GM23338 (cell line): ENCODE data around the gene GLI3. TPM values are rescaled to one million over a fixed set of nuclear protein-coding genes. Genes with fewer than 3 reads are reported as not detected.

Experiments used
- ATAC-seq: fragments of 200-7000 bp; cut with Tn5 transposase; 3 replicates; pipeline ENCODE4 v1.9.1; 2020
- DNase-seq: peaks from one replicate; pipeline ENCODE4 v3.0.0-alpha.2; 2015; ENCODE audit warnings: low spot score
- H2AFZ ChIP-seq: fragments of 200-600 bp; sonication (generic); 2 replicates; pipeline ENCODE4 v1.8.0; 2016; ENCODE audit warnings: antibody characterized with exemption, mild to moderate bottlenecking, moderate library complexity
- H3F3A ChIP-seq: fragments of 200-600 bp; sonication (generic); replicated peaks from 2 replicates; pipeline ENCODE4 v1.8.0; 2017; ENCODE audit warnings: antibody characterized with exemption, mixed run types, low read depth
- H3K27ac ChIP-seq: fragments of 200-600 bp; sonication (generic); 2 replicates; pipeline ENCODE4 v1.6.1; 2016; ENCODE audit warnings: low read depth
- H3K27me3 ChIP-seq: fragments of 200-600 bp; sonication (generic); 2 replicates; pipeline ENCODE4 v1.8.0; 2016; ENCODE audit warnings: mild to moderate bottlenecking, mixed run types, moderate library complexity; ENCODE audit not compliant: insufficient read depth
- H3K36me3 ChIP-seq: fragments of 200-600 bp; sonication (generic); 2 replicates; pipeline ENCODE4 v1.8.0; 2016; ENCODE audit warnings: mild to moderate bottlenecking; ENCODE audit not compliant: insufficient read depth
- H3K4me1 ChIP-seq: fragments of 200-600 bp; sonication (generic); 2 replicates; pipeline ENCODE4 v1.8.0; 2016; ENCODE audit warnings: mild to moderate bottlenecking, moderate library complexity; ENCODE audit not compliant: insufficient read depth
- H3K4me2 ChIP-seq: fragments of 200-600 bp; sonication (generic); 2 replicates; pipeline ENCODE4 v1.7.1; 2017; ENCODE audit warnings: mixed run types
- H3K4me3 ChIP-seq: fragments of 200-600 bp; sonication (generic); 2 replicates; pipeline ENCODE4 v1.6.1; 2016; ENCODE audit warnings: mixed run types
- H3K79me2 ChIP-seq: fragments of 200-600 bp; sonication (generic); replicated peaks from 2 replicates; pipeline ENCODE4 v1.8.0; 2017; ENCODE audit warnings: mild to moderate bottlenecking; ENCODE audit not compliant: insufficient read depth
- H3K9me2 ChIP-seq: fragments of 200-600 bp; sonication (generic); 2 replicates; pipeline ENCODE4 v1.8.0; 2017; ENCODE audit not compliant: insufficient read depth
- H4K20me1 ChIP-seq: fragments of 200-600 bp; sonication (generic); replicated peaks from 2 replicates; pipeline ENCODE4 v1.8.0; 2017; ENCODE audit warnings: mild to moderate bottlenecking; ENCODE audit not compliant: insufficient read depth
- H3K27ac Mint-ChIP-seq: 2 replicates; pipeline ENCODE4 v1.8.0; 2020; ENCODE audit warnings: inconsistent platforms, mild to moderate bottlenecking, moderate library complexity, mixed read lengths
- H3K27me3 Mint-ChIP-seq: 3 replicates; pipeline ENCODE4 v1.8.0; 2022; ENCODE audit warnings: low read depth, mild to moderate bottlenecking, moderate library complexity, mixed read lengths, inconsistent platforms; ENCODE audit not compliant: insufficient read depth, poor library complexity
- H3K36me3 Mint-ChIP-seq: 3 replicates; pipeline ENCODE4 v1.8.0; 2021; ENCODE audit warnings: low read depth, mild to moderate bottlenecking, inconsistent platforms, moderate library complexity, mixed read lengths
- H3K4me1 Mint-ChIP-seq: 3 replicates; pipeline ENCODE4 v1.8.0; 2020; ENCODE audit warnings: mild to moderate bottlenecking, inconsistent platforms, mixed read lengths
- H3K4me3 Mint-ChIP-seq: 3 replicates; pipeline ENCODE4 v1.8.0; 2021; ENCODE audit warnings: moderate library complexity, mild to moderate bottlenecking, inconsistent platforms, mixed read lengths
- H3K9me3 Mint-ChIP-seq: 3 replicates; pipeline ENCODE4 v1.8.0; 2020; ENCODE audit warnings: moderate library complexity, mild to moderate bottlenecking, inconsistent platforms, mixed read lengths
- CREB1 ChIP-seq: fragments of 250-450 bp; sonication (Bioruptor Pico); IDR thresholded peaks from 2 replicates; pipeline ENCODE4 v1.5.0; 2020; ENCODE audit warnings: low read depth, mild to moderate bottlenecking, moderate library complexity
- CTCF ChIP-seq, 2 experiments: fragments of 200-600 bp in 1 of 2; sonication (generic) in 1 of 2; conservative IDR thresholded peaks; 2 replicates each; pipeline versions ENCODE4 v1.5.1 to v1.6.1; 2016 to 2017; ENCODE audit warnings: antibody characterized with exemption in 2 of 2, low read depth in 2 of 2, mild to moderate bottlenecking in 2 of 2, moderate library complexity in 1 of 2
- ETS1 ChIP-seq: IDR thresholded peaks from 2 replicates; pipeline ENCODE4 v1.6.1; 2016; ENCODE audit warnings: antibody characterized with exemption
- EZH2 ChIP-seq: fragments of 200-600 bp; sonication (generic); IDR thresholded peaks from one replicate; pipeline ENCODE4 v1.8.0; 2017; ENCODE audit warnings: antibody characterized with exemption, mild to moderate bottlenecking, low read depth; ENCODE audit not compliant: unreplicated experiment
- EZH2phosphoT487 ChIP-seq: fragments of 200-600 bp; sonication (generic); IDR thresholded peaks from one replicate; pipeline ENCODE4 v1.8.1; 2018; ENCODE audit warnings: antibody characterized with exemption; ENCODE audit not compliant: unreplicated experiment
- NANOG ChIP-seq: IDR thresholded peaks from 2 replicates; pipeline ENCODE4 v1.6.1; 2016; ENCODE audit warnings: antibody characterized with exemption, borderline replicate concordance
- REST ChIP-seq: IDR thresholded peaks from one replicate; pipeline ENCODE4 v1.6.1; 2018; ENCODE audit warnings: antibody characterized with exemption; ENCODE audit not compliant: unreplicated experiment
- STAT1 ChIP-seq: IDR thresholded peaks from one replicate; pipeline ENCODE4 v1.6.1; 2016; ENCODE audit warnings: antibody characterized with exemption; ENCODE audit not compliant: unreplicated experiment
- ZNF114 ChIP-seq: fragments of 250-450 bp; sonication (Bioruptor Pico); IDR thresholded peaks from 2 replicates; pipeline ENCODE4 v1.5.0; 2020; ENCODE audit warnings: mild to moderate bottlenecking, moderate library complexity
- ZNF331 ChIP-seq: fragments of 250-450 bp; sonication (Bioruptor Pico); IDR thresholded peaks from 2 replicates; pipeline ENCODE4 v1.5.0; 2020; ENCODE audit warnings: low read depth, mild to moderate bottlenecking, moderate library complexity
- ZNF462 ChIP-seq: fragments of 250-450 bp; sonication (Bioruptor Pico); IDR thresholded peaks from 2 replicates; pipeline ENCODE4 v1.5.0; 2020; ENCODE audit warnings: mild to moderate bottlenecking, moderate library complexity
- polyA plus RNA-seq: library from polyadenylated mRNA; unstranded; fragments of >200 nt; fragmentation: Nextera tagmentation; extraction: Ambion mirVana; gene quantifications from 2 replicates; pipeline ENCODE4 v1.2.1, GENCODE V29; 2016
- total RNA-seq: library from RNA; depleted of rRNA; stranded (reverse); fragments of >200 nt; shearing (Covaris generic); gene quantifications from 2 replicates; pipeline ENCODE4 v1.2.3, GENCODE V29; 2014

Gene GLI3
- total and polyA plus RNA-seq, 2 experiments from 2014 or later: 16.1 to 17.9 TPM

GRCh38 chr7:41955451-41955850 lies 281.6 kb downstream of the GLI3 start:
- Mint-ChIP-seq H3K36me3 (no peaks in the 10 kb centered on the region; the same call in 2 of the 3 replicates), H3K27ac (no peak overlapping the region), H3K27me3 (peaks cover 5% of the 10 kb centered on the region), H3K4me1 (peaks cover 26% of the 10 kb centered on the region), H3K9me3 (no peaks in the 10 kb centered on the region), H3K4me3 (no peak overlapping the region)
- Histone ChIP-seq H4K20me1 (no peaks in the 10 kb centered on the region), H3K4me2 (no peak overlapping the region), H3K79me2 (no peaks in the 10 kb centered on the region), H3K4me1 (no peaks in the 10 kb centered on the region), H2AFZ (no peak overlapping the region; the same call in 1 of the 2 replicates), H3K36me3 (no peaks in the 10 kb centered on the region; the same call in 1 of the 2 replicates), H3K27me3 (no peaks in the 10 kb centered on the region), H3K9me2 (peaks cover 3% of the 10 kb centered on the region; the same call in 1 of the 2 replicates), H3K27ac (no peak overlapping the region), H3K4me3 (no peak overlapping the region), H3F3A (no peaks in the 10 kb centered on the region)
- DNase-seq (no peak), ATAC-seq (no peak)
- TF ChIP-seq CREB1 (CRISPR knock-in tag): no peak
- no peak for TF ChIP-seq ZNF331
- no peak for TF ChIP-seq EZH2
- no peak for TF ChIP-seq ZNF114 (CRISPR knock-in tag)
- TF ChIP-seq NANOG: no peak
- TF ChIP-seq STAT1: no peak
- no peak for TF ChIP-seq EZH2phosphoT487
- no peak for TF ChIP-seq REST
- TF ChIP-seq ZNF462 (CRISPR knock-in tag): no peak
- TF ChIP-seq ETS1: no peak
- no peak for TF ChIP-seq CTCF (conservative IDR thresholded peaks at IDR 0.05; ENCODE audit: low read depth in 2 of 2)
